ENCODE measurements around the gene MAPK6. TPM values are rescaled to one million over a fixed set of nuclear protein-coding genes. Genes with fewer than 3 reads are reported as not detected.

The MAPK6 gene
- total RNA-seq, 3 donors from 2014 or later, result 20.8 to 32.2 (median 22.0) TPM

DNA sequence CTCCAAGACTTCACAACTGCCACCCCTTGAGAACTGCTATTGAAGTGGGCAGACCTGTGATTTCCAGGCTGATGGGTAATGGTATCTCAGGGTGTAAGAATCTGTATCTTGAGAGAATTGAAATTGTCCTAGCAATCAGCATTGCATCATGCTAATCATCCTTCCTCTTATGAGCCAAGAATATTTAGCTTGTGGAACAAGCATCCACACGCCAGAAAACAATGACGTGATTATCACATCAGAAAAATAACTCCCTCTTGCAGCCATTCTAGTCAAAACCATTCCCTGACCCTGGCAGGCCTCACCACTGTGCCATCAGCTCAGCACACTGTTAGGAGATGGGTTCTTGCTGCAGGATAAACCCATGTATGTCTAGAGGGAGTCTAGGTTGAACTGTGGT, 86.8 kb downstream of the MAPK6 start:
- Histone ChIP-seq H3K27me3 (no peaks in the 10 kb centered on the region), H3K27ac (no peak overlapping the region), H3K36me3 (no peaks in the 10 kb centered on the region), H3K4me1 (no peaks in the 10 kb centered on the region), H3K4me3 (no peak overlapping the region), H3K9me3 (no peaks in the 10 kb centered on the region)
- TF ChIP-seq POLR2AphosphoS5 (IDR thresholded peaks at IDR 0.05) (no peak), POLR2A (IDR thresholded peaks at IDR 0.05) (no peak)
- TF ChIP-seq, protein P1, sequence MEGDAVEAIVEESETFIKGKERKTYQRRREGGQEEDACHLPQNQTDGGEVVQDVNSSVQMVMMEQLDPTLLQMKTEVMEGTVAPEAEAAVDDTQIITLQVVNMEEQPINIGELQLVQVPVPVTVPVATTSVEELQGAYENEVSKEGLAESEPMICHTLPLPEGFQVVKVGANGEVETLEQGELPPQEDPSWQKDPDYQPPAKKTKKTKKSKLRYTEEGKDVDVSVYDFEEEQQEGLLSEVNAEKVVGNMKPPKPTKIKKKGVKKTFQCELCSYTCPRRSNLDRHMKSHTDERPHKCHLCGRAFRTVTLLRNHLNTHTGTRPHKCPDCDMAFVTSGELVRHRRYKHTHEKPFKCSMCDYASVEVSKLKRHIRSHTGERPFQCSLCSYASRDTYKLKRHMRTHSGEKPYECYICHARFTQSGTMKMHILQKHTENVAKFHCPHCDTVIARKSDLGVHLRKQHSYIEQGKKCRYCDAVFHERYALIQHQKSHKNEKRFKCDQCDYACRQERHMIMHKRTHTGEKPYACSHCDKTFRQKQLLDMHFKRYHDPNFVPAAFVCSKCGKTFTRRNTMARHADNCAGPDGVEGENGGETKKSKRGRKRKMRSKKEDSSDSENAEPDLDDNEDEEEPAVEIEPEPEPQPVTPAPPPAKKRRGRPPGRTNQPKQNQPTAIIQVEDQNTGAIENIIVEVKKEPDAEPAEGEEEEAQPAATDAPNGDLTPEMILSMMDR (IDR thresholded peaks at IDR 0.05), result no peak
- no peak for DNase-seq (ENCODE audit: low spot score in 2 of 2)
- intact Hi-C loops (cut with DNase I; ENCODE audit: low total_unique reads), result no loop called here

DNA sequence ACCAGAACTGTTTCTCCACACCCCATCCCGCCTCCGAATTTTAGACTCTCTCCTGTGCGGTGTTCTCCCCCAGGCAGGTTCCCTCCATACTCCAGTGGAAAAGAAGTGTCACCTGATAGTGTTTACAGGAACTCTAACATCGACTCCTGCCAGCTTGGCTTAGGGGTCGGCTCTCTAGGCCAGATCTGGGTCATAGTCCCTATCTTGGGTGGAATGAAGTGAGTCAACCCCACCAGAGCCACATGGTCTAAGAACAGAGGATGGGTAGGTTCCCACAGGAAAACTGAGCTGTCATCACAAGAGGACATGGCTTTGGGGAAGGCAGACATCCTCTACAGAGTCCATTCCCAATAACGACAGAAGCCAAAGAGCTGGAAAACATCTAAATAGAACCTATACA, 87.6 kb downstream of the MAPK6 start:
- no peaks in the 10 kb centered on the region for H3K4me1 ChIP-seq
- H3K9me3 ChIP-seq, result no peaks in the 10 kb centered on the region
- TF ChIP-seq, protein P1 (IDR thresholded peaks at IDR 0.05), result no peak
- TF ChIP-seq POLR2A (IDR thresholded peaks at IDR 0.05), result no peak
- no peak for TF ChIP-seq POLR2AphosphoS5 (IDR thresholded peaks at IDR 0.05)
- no peak overlapping the region for H3K4me3 ChIP-seq
- no peak overlapping the region for H3K27ac ChIP-seq
- no peak for DNase-seq (ENCODE audit: low spot score in 2 of 2)
- H3K27me3 ChIP-seq, result no peaks in the 10 kb centered on the region
- H3K36me3 ChIP-seq, result no peaks in the 10 kb centered on the region
- intact Hi-C loops (cut with DNase I; ENCODE audit: low total_unique reads), result no loop called here

DNA sequence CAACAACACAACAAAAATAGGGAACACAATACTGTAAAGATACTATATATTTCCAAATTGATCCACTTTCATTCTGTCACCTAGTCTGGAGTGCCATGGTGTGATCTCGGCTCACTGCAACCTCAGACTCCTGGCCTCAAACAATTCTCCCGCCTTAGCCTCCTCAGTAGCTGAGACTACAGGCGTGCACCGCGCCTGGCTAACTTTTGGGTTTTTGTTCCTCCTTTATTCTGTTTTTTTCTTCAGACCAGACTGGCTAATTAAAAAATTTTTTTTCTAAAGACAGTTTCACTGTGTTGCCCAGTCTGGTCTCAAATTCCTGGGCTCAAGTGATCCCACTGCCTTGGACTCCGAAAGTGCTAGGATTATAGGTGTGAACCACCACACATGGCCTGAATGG, 88.2 kb downstream of the MAPK6 start:
- Histone ChIP-seq H3K27me3 (no peaks in the 10 kb centered on the region), H3K4me1 (no peaks in the 10 kb centered on the region), H3K9me3 (no peaks in the 10 kb centered on the region), H3K4me3 (no peak overlapping the region), H3K36me3 (no peaks in the 10 kb centered on the region), H3K27ac (no peak overlapping the region)
- TF ChIP-seq, protein P1 (IDR thresholded peaks at IDR 0.05), result no peak
- no peak for TF ChIP-seq POLR2A (IDR thresholded peaks at IDR 0.05)
- no peak for TF ChIP-seq POLR2AphosphoS5 (IDR thresholded peaks at IDR 0.05)
- intact Hi-C loops (cut with DNase I; ENCODE audit: low total_unique reads), result no loop called here
- no peak for DNase-seq (ENCODE audit: low spot score in 2 of 2)

DNA sequence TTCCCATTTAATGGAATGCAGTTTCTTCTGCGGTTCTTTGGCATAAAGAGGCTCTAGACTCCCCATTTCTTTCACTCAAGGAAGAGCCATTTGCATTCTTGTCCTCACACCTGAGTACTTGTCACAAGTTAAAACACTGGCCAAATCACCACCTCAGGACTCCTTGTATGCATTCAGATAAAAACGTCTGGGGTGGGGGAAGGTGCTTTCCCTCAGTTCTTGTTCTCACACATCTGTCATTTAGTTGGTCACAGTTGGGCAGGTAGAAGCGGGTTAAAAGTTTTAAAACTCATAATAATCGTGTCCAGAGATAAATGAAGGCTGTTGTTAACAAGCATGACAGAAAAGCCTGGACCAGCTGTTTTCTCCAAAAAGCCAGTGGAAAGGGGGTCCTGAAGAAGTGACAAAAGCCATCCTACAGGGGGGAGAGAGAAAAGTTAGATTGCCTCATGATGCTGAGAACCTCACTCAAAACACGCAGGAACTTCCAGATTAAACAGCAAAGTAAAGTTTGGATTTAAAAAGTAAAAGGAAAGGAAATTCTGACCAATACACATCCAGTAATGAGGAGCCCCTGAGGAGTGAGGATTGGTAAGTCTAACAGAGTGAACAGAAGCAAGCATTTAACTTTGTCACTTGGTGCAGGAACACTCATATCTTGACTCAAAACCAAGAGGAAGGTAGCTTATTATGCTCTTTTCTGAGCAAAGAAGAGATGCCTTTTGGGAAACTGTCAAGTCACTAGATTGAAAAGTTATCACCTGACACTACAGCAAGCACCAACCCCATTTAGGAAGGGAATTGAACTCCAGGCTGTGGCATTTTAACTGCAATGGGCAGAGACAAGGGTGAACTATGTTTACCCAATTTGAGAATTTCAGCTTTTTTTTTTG, 90.8 kb downstream of the MAPK6 start:
- no peaks in the 10 kb centered on the region for H3K9me3 ChIP-seq
- H3K27ac ChIP-seq, result no peak overlapping the region
- no peak for DNase-seq (ENCODE audit: low spot score in 2 of 2)
- H3K4me3 ChIP-seq, result no peak overlapping the region
- H3K27me3 ChIP-seq, result no peaks in the 10 kb centered on the region
- no peaks in the 10 kb centered on the region for H3K36me3 ChIP-seq
- no peak for TF ChIP-seq POLR2A (IDR thresholded peaks at IDR 0.05)
- TF ChIP-seq POLR2AphosphoS5 (IDR thresholded peaks at IDR 0.05), result no peak
- TF ChIP-seq, protein P1 (IDR thresholded peaks at IDR 0.05), result no peak
- H3K4me1 ChIP-seq, result no peaks in the 10 kb centered on the region
- intact Hi-C loops (cut with DNase I; ENCODE audit: low total_unique reads), result no loop called here

DNA sequence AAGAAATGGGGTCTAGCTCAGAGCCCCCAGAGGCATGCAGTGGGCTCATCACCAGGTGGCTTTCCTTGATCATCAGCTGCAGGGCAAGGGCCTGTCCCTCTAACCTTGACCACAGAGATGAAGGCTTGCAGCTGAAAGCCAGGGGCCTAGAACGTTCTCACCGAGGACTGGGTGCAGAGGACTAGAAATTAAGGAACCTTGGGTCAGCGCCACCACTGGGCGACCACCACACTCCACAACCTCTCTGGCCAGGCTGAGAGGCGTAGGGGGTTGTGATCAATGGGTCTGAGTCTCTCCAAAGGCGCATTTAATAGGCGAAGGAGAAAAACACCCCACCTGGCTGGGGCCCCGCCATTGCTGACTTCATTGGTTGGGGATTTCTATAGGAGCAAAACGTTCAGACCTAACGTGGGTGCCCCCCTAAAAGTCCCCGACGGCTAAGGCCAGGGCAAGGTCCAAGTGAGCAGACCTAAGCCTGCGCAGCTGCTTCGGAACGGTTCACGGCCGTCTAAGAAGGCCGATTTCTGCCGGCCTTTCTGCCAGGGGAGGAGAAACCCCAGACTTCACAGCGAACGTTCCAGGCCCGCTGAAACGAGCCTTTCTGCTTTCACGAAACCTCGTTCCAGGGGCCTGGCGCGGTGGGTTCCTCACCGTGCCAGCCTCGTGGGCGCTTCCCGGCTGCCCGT, 92.6 kb downstream of the MAPK6 start:
- Histone ChIP-seq H3K27me3 (no peaks in the 10 kb centered on the region), H3K36me3 (no peaks in the 10 kb centered on the region), H3K4me3 (peak overlapping the region; percentile 18 to 70 (median 51)), H3K9me3 (no peaks in the 10 kb centered on the region), H3K27ac (peak overlapping the region in 1 of 2 donors; percentile 46), H3K4me1 (no peaks in the 10 kb centered on the region)
- TF ChIP-seq POLR2AphosphoS5 (IDR thresholded peaks at IDR 0.05) (no peak), POLR2A (IDR thresholded peaks at IDR 0.05) (no peak)
- TF ChIP-seq, protein P1 (IDR thresholded peaks at IDR 0.05), result no peak
- intact Hi-C loops (cut with DNase I; ENCODE audit: low total_unique reads), result no loop called here
- no peak for DNase-seq (ENCODE audit: low spot score in 2 of 2)

All from breast epithelium (tissue), 4 donors.